PC-3 (cell line): ENCODE results near the gene EMP2. TPM values are rescaled to one million over a fixed set of nuclear protein-coding genes. Genes with fewer than 3 reads are reported as not detected.
"Not testable (repeated sequence)": the region's sequence is repeated elsewhere in the genome, so short reads cannot be mapped to it uniquely, and the experiment has no call there.

Source experiments
- ATAC-seq: fragments of 200-7000 bp; cut with Tn5 transposase; 2 replicates; pipeline ENCODE4 v1.9.1; 2020; ENCODE audit warnings: mild to moderate bottlenecking, moderate library complexity
- BruUV-seq: library from RNA; stranded (reverse); fragments of 400-500 nt; replicated peaks from 2 replicates; lab custom pipeline; 2021; lab: Mats Ljungman, UMichigan
- CTCF ChIA-PET: fragments of 300-600 bp; sonication (Branson Sonifier 250); formaldehyde crosslinking; loops from one replicate; lab custom pipeline; 2022; ENCODE audit warnings: antibody characterized with exemption; lab: Charles Lee
- POLR2A ChIA-PET: fragments of 300-600 bp; sonication (Branson Sonifier 250); formaldehyde crosslinking; loops from one replicate; lab custom pipeline; 2022; ENCODE audit warnings: antibody characterized with exemption; ENCODE audit not compliant: unreplicated experiment; lab: Charles Lee
- DNase-seq: peaks from one replicate; pipeline ENCODE4 v3.0.0-alpha.2; 2015
- H2AFZ ChIP-seq: fragments of 300-600 bp; sonication (generic); 2 replicates; pipeline ENCODE4 v1.6.0; 2016; ENCODE audit warnings: antibody characterized with exemption, low read length
- H3F3A ChIP-seq: fragments of 300-600 bp; sonication (generic); one replicate; pipeline ENCODE4 v1.6.0; 2017; ENCODE audit warnings: antibody characterized with exemption, low read length, control low read depth, mild to moderate bottlenecking; ENCODE audit not compliant: unreplicated experiment
- H3K27ac ChIP-seq: fragments of 300-600 bp; sonication (generic); 2 replicates; pipeline ENCODE4 v1.5.1; 2016; ENCODE audit warnings: mild to moderate bottlenecking, low read length
- H3K27me3 ChIP-seq: fragments of 300-600 bp; sonication (generic); 2 replicates; pipeline ENCODE4 v1.6.1; 2016; ENCODE audit warnings: low read length, mixed read lengths
- H3K36me3 ChIP-seq: fragments of 300-600 bp; sonication (generic); 2 replicates; pipeline ENCODE4 v1.6.1; 2016; ENCODE audit warnings: low read depth, mixed run types, low read length, mixed read lengths
- H3K4me1 ChIP-seq: fragments of 300-600 bp; sonication (generic); 2 replicates; pipeline ENCODE4 v1.5.1; 2016; ENCODE audit warnings: low read length; ENCODE audit not compliant: insufficient read depth
- H3K4me2 ChIP-seq: fragments of 300-600 bp; sonication (generic); 2 replicates; pipeline ENCODE4 v1.6.0; 2016; ENCODE audit warnings: low read length
- H3K4me3 ChIP-seq: fragments of 300-600 bp; sonication (generic); 2 replicates; pipeline ENCODE4 v1.5.1; 2016; ENCODE audit warnings: mild to moderate bottlenecking, low read length, mixed read lengths
- H3K79me2 ChIP-seq: fragments of 300-600 bp; sonication (generic); 2 replicates; pipeline ENCODE4 v1.6.1; 2017; ENCODE audit warnings: low read length, mixed read lengths
- H3K9ac ChIP-seq: fragments of 300-600 bp; sonication (generic); 2 replicates; pipeline ENCODE4 v1.6.0; 2016; ENCODE audit warnings: mild to moderate bottlenecking, low read length
- H3K9me2 ChIP-seq: fragments of 300-600 bp; sonication (generic); replicated peaks from 2 replicates; pipeline ENCODE4 v1.6.1; 2016; ENCODE audit warnings: mixed run types, low read length, mixed read lengths
- H3K9me3 ChIP-seq: fragments of 300-600 bp; sonication (generic); 2 replicates; pipeline ENCODE4 v1.6.1; 2016; ENCODE audit warnings: low read length, mixed read lengths
- H4K20me1 ChIP-seq: fragments of 300-600 bp; sonication (generic); 2 replicates; pipeline ENCODE4 v1.6.1; 2016; ENCODE audit warnings: low read length, mixed read lengths
- CTCF ChIP-seq: fragments of 300-600 bp; sonication (generic); conservative IDR thresholded peaks from 2 replicates; pipeline ENCODE4 v1.5.1; 2017; ENCODE audit warnings: antibody characterized with exemption, low read depth, mild to moderate bottlenecking, low read length
- EZH2 ChIP-seq: fragments of 300-600 bp; sonication (generic); IDR thresholded peaks from one replicate; pipeline ENCODE4 v1.6.1; 2017; ENCODE audit warnings: antibody characterized with exemption, mild to moderate bottlenecking, low read length; ENCODE audit not compliant: unreplicated experiment
- EZH2phosphoT487 ChIP-seq: fragments of 300-600 bp; sonication (generic); IDR thresholded peaks from 2 replicates; pipeline ENCODE4 v1.6.1; 2018; ENCODE audit warnings: mild to moderate bottlenecking, antibody characterized with exemption, low read length, borderline replicate concordance
- intact Hi-C: fragments of 100-400 bp; cut with micrococcal nuclease; formaldehyde crosslinking; loops from 2 replicates; pipeline ENCODE4 v1.9.0; 2023
- total RNA-seq: library from RNA; depleted of rRNA; stranded (reverse); fragments of >200 nt; gene quantifications from 2 replicates; pipeline ENCODE4 v1.2.3, GENCODE V29; 2014

EMP2 gene
- total RNA-seq, 1 experiment from 2014 or later, result 38.7 TPM

DNA sequence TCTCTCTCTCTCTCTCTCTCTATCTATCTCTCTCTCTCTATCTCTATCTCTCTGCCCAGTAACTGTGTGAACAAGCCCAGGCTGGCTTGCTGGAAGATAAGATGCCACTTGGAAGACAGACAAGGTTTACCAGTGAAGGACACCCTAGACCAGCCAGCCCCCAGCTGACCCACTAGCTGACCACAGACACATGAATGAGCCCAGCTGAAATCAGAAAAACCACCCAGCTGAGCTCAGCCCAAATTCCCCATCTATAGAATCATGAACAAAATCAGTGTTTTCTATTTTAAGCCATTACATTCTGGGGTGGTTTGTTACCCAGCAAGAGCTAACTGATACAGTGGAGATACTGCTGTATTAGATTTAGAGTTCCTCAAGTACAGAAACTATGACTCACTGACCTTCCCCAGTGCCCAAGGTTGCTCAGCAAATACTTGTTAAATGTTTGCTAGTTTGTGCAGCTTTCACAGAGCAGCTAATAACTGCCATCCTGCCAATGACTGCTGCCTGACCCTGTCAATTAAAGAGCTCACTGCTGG is 18.0 kb downstream of the EMP2 start:
- DNase-seq (peak; percentile 24), ATAC-seq (peak; percentile 63)
- peaks cover 20% of the 10 kb centered on the region for H3K4me1 ChIP-seq
- H4K20me1 ChIP-seq, result peaks cover 4% of the 10 kb centered on the region; the same call in 1 of the 2 replicates
- H3K27ac ChIP-seq, result no peak overlapping the region
- POLR2A ChIA-PET, result no interaction called here
- TF ChIP-seq EZH2 (no peak), EZH2phosphoT487 (no peak), CTCF (no peak)
- BruUV-seq, result no TSS peak
- no peak overlapping the region for H3K4me2 ChIP-seq
- H2AFZ ChIP-seq, result no peak overlapping the region
- no peak overlapping the region for H3K9ac ChIP-seq
- H3K4me3 ChIP-seq, result no peak overlapping the region
- CTCF ChIA-PET, result no interaction called here
- H3K36me3 ChIP-seq, result no peaks in the 10 kb centered on the region; the same call in 1 of the 2 replicates
- no peaks in the 10 kb centered on the region for H3K9me3 ChIP-seq
- no peaks in the 10 kb centered on the region for H3F3A ChIP-seq
- H3K9me2 ChIP-seq, result no peaks in the 10 kb centered on the region
- intact Hi-C loops, result no loop called here
- no peaks in the 10 kb centered on the region for H3K27me3 ChIP-seq
- H3K79me2 ChIP-seq, result peaks cover 86% of the 10 kb centered on the region

- H2AFZ ChIP-seq, result no peak overlapping the region
- H3K9me2 ChIP-seq, result no peaks in the 10 kb centered on the region
- no peak overlapping the region for H3K9ac ChIP-seq
- no peak for TF ChIP-seq EZH2phosphoT487
- TF ChIP-seq CTCF, result no peak
- no peak for TF ChIP-seq EZH2
- no peak overlapping the region for H3K27ac ChIP-seq
- DNase-seq (no peak), ATAC-seq (no peak)
- peaks cover 20% of the 10 kb centered on the region for H3K4me1 ChIP-seq
- no peaks in the 10 kb centered on the region for H4K20me1 ChIP-seq
- H3K4me2 ChIP-seq, result no peak overlapping the region
- POLR2A ChIA-PET, result no interaction called here
- no peak overlapping the region for H3K4me3 ChIP-seq
- no peaks in the 10 kb centered on the region for H3K9me3 ChIP-seq
- intact Hi-C loops, result no loop called here
- no peaks in the 10 kb centered on the region for H3K27me3 ChIP-seq
- H3F3A ChIP-seq, result no peaks in the 10 kb centered on the region
- no TSS peak for BruUV-seq
- CTCF ChIA-PET, result no interaction called here
- peaks cover 84% of the 10 kb centered on the region for H3K79me2 ChIP-seq
- no peaks in the 10 kb centered on the region; the same call in 1 of the 2 replicates for H3K36me3 ChIP-seq
Observed at GRCh38 chr16:10561425-10561824, 19.0 kb downstream of the EMP2 start.

- no peak for ATAC-seq
- H3K9me2 ChIP-seq, result no peaks in the 10 kb centered on the region
- H3K27me3 ChIP-seq, result no peaks in the 10 kb centered on the region
- H3K36me3 ChIP-seq, result no peaks in the 10 kb centered on the region; the same call in 1 of the 2 replicates
- H3K4me1 ChIP-seq, result peaks cover 20% of the 10 kb centered on the region
- H2AFZ ChIP-seq, result no peak overlapping the region
- TF ChIP-seq CTCF, result no peak
- H3K4me2 ChIP-seq, result no peak overlapping the region
- peaks cover 79% of the 10 kb centered on the region for H3K79me2 ChIP-seq
- ChIA-PET CTCF (no interaction called here), POLR2A (no interaction called here)
- no peak for DNase-seq
- no peak overlapping the region for H3K9ac ChIP-seq
- intact Hi-C loops, result no loop called here
- no peak overlapping the region for H3K27ac ChIP-seq
- H3K9me3 ChIP-seq, result no peaks in the 10 kb centered on the region
- no peaks in the 10 kb centered on the region for H4K20me1 ChIP-seq
- no peaks in the 10 kb centered on the region for H3F3A ChIP-seq
- H3K4me3 ChIP-seq, result no peak overlapping the region
- no TSS peak for BruUV-seq
Observed at GRCh38 chr16:10561001-10561400, 19.4 kb downstream of the EMP2 start.

DNA sequence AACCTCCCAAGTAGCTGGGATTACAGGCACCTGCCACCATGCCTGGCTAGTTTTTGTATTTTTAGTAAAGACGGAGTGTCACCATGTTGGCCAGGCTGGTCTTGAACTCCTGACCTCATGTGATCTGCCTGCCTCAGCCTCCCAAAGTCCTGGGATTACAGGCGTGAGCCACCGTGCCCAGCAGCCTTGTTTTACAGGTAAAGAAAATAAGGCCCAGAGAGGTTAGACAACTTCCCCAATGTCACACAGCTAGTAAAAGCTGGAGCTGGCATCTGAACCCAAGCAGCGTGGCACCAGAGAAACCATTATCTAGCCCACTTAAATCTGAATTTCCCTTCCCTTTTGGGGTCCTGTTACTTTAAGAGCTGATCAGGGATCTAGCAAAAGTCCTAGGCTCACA is 20.6 kb downstream of the EMP2 start:
- Histone ChIP-seq H3K4me2 (peak overlapping the region; percentile 59; the same call in 1 of the 2 replicates), H3K4me1 (peaks cover 20% of the 10 kb centered on the region), H3K79me2 (peaks cover 72% of the 10 kb centered on the region)
- intact Hi-C loops, H3K4me3 ChIP-seq, H3K9me3 ChIP-seq, H3K27ac ChIP-seq, POLR2A ChIA-PET, H2AFZ ChIP-seq, H3F3A ChIP-seq, H3K9me2 ChIP-seq, CTCF ChIA-PET, BruUV-seq, ATAC-seq, H3K9ac ChIP-seq, DNase-seq, H3K36me3 ChIP-seq, H3K27me3 ChIP-seq, H4K20me1 ChIP-seq: not testable (repeated sequence)
